ENCODE measurements around the gene SLC9A2.

DNA sequence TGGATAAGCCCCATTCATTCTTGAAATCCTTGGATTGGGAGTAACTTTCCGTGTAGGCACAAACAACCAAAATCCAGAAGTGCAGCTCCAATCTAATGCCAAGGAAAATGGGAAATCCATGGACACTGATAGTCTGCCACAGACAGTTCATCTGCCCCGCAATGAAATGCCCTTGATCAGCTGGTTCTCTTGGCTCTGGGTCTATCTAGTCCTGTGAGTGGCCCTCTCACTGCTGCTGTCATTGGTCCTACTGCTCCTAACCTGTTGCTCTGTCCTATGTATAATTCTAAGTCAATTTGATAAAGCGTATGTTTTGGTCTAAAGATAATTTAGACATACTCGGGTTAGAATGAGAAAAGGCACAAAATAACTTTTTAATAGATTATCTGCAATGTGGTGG is 128.8 kb downstream of the SLC9A2 start:
- TF ChIP-seq CTCF (IDR thresholded peaks at IDR 0.05) (no peak), EZH2 (IDR thresholded peaks at IDR 0.05) (no peak), EZH2phosphoT487 (IDR thresholded peaks at IDR 0.05) (no peak)

Measured in neural progenitor cell (in vitro differentiated cells).